Amniotic epithelial cell (primary cell): Measurements from ENCODE around the gene OR2AE1.

Experiments
- DNase-seq: peaks from one replicate; pipeline ENCODE4 v3.0.0-alpha.2; 2010; ENCODE audit warnings: low read depth

The OR2AE1 gene

GRCh38 chr7:99860281-99861127 is 16.3 kb downstream of the OR2AE1 start:
- DNase-seq = peak; percentile 79

GRCh38 chr7:99855236-99855635 is 21.6 kb downstream of the OR2AE1 start:
- no peak for DNase-seq

- DNase-seq = no peak
These were observed 28.2 kb downstream of the OR2AE1 start for GRCh38 chr7:99848420-99849216.

GRCh38 chr7:99844328-99844727 is 32.5 kb downstream of the OR2AE1 start:
- DNase-seq = no peak

- DNase-seq = peak; percentile 78
These were observed 33.0 kb downstream of the OR2AE1 start for GRCh38 chr7:99843808-99844207.

GRCh38 chr7:99842926-99843325 is 33.9 kb downstream of the OR2AE1 start:
- DNase-seq = no peak

- DNase-seq = no peak
These were observed 36.5 kb downstream of the OR2AE1 start for GRCh38 chr7:99840136-99840869.

GRCh38 chr7:99839287-99840021 is 37.4 kb downstream of the OR2AE1 start:
- no peak for DNase-seq

- DNase-seq = no peak
These were observed 39.0 kb downstream of the OR2AE1 start for GRCh38 chr7:99837649-99838361.

- no peak for DNase-seq
These were observed 41.6 kb downstream of the OR2AE1 start for GRCh38 chr7:99835189-99835588.

- no peak for DNase-seq
These were observed 42.5 kb downstream of the OR2AE1 start for GRCh38 chr7:99834382-99834781.

GRCh38 chr7:99833289-99833877 is 43.5 kb downstream of the OR2AE1 start:
- peak; percentile 23 for DNase-seq

GRCh38 chr7:99831595-99831994 is 45.2 kb downstream of the OR2AE1 start:
- DNase-seq = peak; percentile 15

GRCh38 chr7:99829524-99830160 is 47.2 kb downstream of the OR2AE1 start:
- no peak for DNase-seq

GRCh38 chr7:99828811-99829210 is 48.0 kb downstream of the OR2AE1 start:
- DNase-seq = no peak

- no peak for DNase-seq
These were observed 49.6 kb downstream of the OR2AE1 start for GRCh38 chr7:99827040-99827778.
